GM12878 (cell line): ENCODE data around the gene CANT1. TPM values are rescaled to one million over a fixed set of nuclear protein-coding genes. Genes with fewer than 3 reads are reported as not detected.
A peak's percentile ranks its signal among the peaks of the same experiment; 100 is the strongest.

Experiments used
- ATAC-seq: fragments of 200-7000 bp; cut with Tn5 transposase; 3 replicates; pipeline ENCODE4 v1.9.1; 2020; ENCODE audit warnings: mild to moderate bottlenecking, moderate library complexity
- BruUV-seq: library from RNA; stranded (reverse); fragments of 400-500 nt; replicated peaks from 2 replicates; lab custom pipeline; 2021; lab: Mats Ljungman, UMichigan
- CTCF ChIA-PET: fragments of 300-600 bp; sonication (Branson Sonifier 250); formaldehyde crosslinking; extraction: SDS; loops from one replicate; lab custom pipeline; 2021; ENCODE audit warnings: inconsistent platforms; lab: Yijun Ruan, JAX
- POLR2A ChIA-PET: fragments of 350-600 bp; formaldehyde crosslinking; extraction: SDS; loops from one replicate; lab custom pipeline; 2021; ENCODE audit warnings: inconsistent platforms; lab: Charles Lee
- RAD21 ChIA-PET: fragments of 300-600 bp; sonication (Branson Sonifier 250); formaldehyde crosslinking; loops from one replicate; lab custom pipeline; 2023; ENCODE audit warnings: antibody characterized with exemption; ENCODE audit not compliant: unreplicated experiment; lab: Charles Lee
- SMC1A ChIA-PET: fragments of 300-600 bp; sonication (Branson Sonifier 250); formaldehyde crosslinking; loops from one replicate; lab custom pipeline; 2023; ENCODE audit not compliant: unreplicated experiment, uncharacterized antibody; lab: Charles Lee
- DNase-seq: peaks from one replicate; pipeline ENCODE4 v3.0.0-alpha.2; 2011; ENCODE audit warnings: low read depth, low spot score
- FAIRE-seq: peaks from 3 replicates; lab custom pipeline; 2011; peaks lifted over from hg19 to GRCh38; lab: Jason Lieb, UNC
- H2AFZ ChIP-seq: 2 replicates; pipeline ENCODE4 v1.6.0; 2011; ENCODE audit warnings: low read depth, low read length, control low read depth; ENCODE audit not compliant: control insufficient read depth
- H3K27ac ChIP-seq: 2 replicates; pipeline ENCODE4 v1.5.1; 2011; ENCODE audit warnings: control low read depth; ENCODE audit not compliant: control insufficient read depth, insufficient read depth
- H3K27me3 ChIP-seq, 2 experiments: replicated peaks in 1 of 2; 2 replicates each; pipeline versions ENCODE4 v1.6.0 to v1.6.1; 2011; ENCODE audit warnings: low read length in 1 of 2; ENCODE audit not compliant: control insufficient read depth in 2 of 2, insufficient read depth in 2 of 2
- H3K36me3 ChIP-seq, 2 experiments: 2 replicates each; pipeline ENCODE4 v1.5.1; 2011; ENCODE audit warnings: low read length in 1 of 2; ENCODE audit not compliant: control insufficient read depth in 2 of 2, insufficient read depth in 2 of 2
- H3K4me1 ChIP-seq: 2 replicates; pipeline ENCODE4 v1.6.1; 2011; ENCODE audit warnings: mild to moderate bottlenecking, low read length, moderate library complexity, mixed read lengths; ENCODE audit not compliant: control insufficient read depth, insufficient read depth
- H3K4me2 ChIP-seq: 2 replicates; pipeline ENCODE4 v1.6.0; 2011; ENCODE audit warnings: control low read depth; ENCODE audit not compliant: control insufficient read depth, insufficient read depth
- H3K4me3 ChIP-seq: fragments of 200-600 bp; sonication (generic); 2 replicates; pipeline ENCODE4 v1.5.1; 2016
- H3K79me2 ChIP-seq: 2 replicates; pipeline ENCODE4 v1.6.0; 2011; ENCODE audit warnings: low read length; ENCODE audit not compliant: control insufficient read depth, insufficient read depth
- H3K9ac ChIP-seq: 2 replicates; pipeline ENCODE4 v1.8.0; 2011; ENCODE audit warnings: low read length, control low read depth, mixed read lengths; ENCODE audit not compliant: control insufficient read depth, insufficient read depth
- H3K9me3 ChIP-seq: replicated peaks from 3 replicates; pipeline ENCODE4 v1.5.1; 2011; ENCODE audit warnings: mild to moderate bottlenecking, low read length; ENCODE audit not compliant: control insufficient read depth, insufficient read depth
- H4K20me1 ChIP-seq: 2 replicates; pipeline ENCODE4 v1.6.0; 2011; ENCODE audit not compliant: control insufficient read depth, insufficient read depth
- LARP7 ChIP-seq: fragments of 450-650 bp; IDR thresholded peaks from 2 replicates; pipeline ENCODE4 v1.6.1; 2017; ENCODE audit warnings: mild to moderate bottlenecking
- MEF2A ChIP-seq: IDR thresholded peaks from 2 replicates; pipeline ENCODE4 v1.6.1; 2011; ENCODE audit warnings: low read depth, mild to moderate bottlenecking, low read length, moderate library complexity; ENCODE audit not compliant: insufficient read depth
- POLR2AphosphoS5 ChIP-seq: IDR thresholded peaks from 2 replicates; pipeline ENCODE4 v1.6.1; 2011; ENCODE audit warnings: mild to moderate bottlenecking, low read length, inconsistent platforms
- SMAD1 ChIP-seq: fragments of 450-650 bp; IDR thresholded peaks from 2 replicates; pipeline ENCODE4 v1.6.1; 2018; ENCODE audit warnings: mild to moderate bottlenecking, low read depth; ENCODE audit not compliant: partially characterized antibody
- TAF1 ChIP-seq: IDR thresholded peaks from 2 replicates; pipeline ENCODE4 v1.6.1; 2011; ENCODE audit warnings: mild to moderate bottlenecking, low read depth, low read length, borderline replicate concordance
- WGBS: methylation state at CpG from one replicate; pipeline ENCODE4 v1.1.6; 2016; ENCODE audit warnings: low lambda C conversion rate; ENCODE audit not compliant: insufficient replicate concordance, insufficient coverage; ENCODE audit errors: missing lambda C conversion rate; 5-methylcytosine and 5-hydroxymethylcytosine counted together
- in situ Hi-C: fragments of 300-500 bp; cut with MboI; formaldehyde crosslinking; loops from 9 replicates; pipeline ENCODE4 v1.14.3; 2018; ENCODE audit warnings: mixed read lengths
- intact Hi-C: fragments of 100-400 bp; cut with micrococcal nuclease; formaldehyde crosslinking; loops from one replicate; pipeline ENCODE4 v1.14.2; 2022; ENCODE audit not compliant: unreplicated experiment
- polyA plus RNA-seq, 11 experiments: library from polyadenylated mRNA; depleted of rRNA in 4 of 11; unstranded in 6 of 11; stranded (reverse) in 5 of 11; fragments of >200 nt; fragmentation: Nextera tagmentation in 4 of 11; fragmentation: Illumina TruSeq in 1 of 11; extraction: Ambion mirVana in 4 of 11; extraction: Trizol in 1 of 11; gene quantifications; 1 replicate in 1 of 11; 2 replicates in 10 of 11; pipeline versions ENCODE4 v1.2.1 to v1.2.3, GENCODE V29; 2011 to 2016; ENCODE audit warnings: inconsistent platforms in 2 of 11, missing spikeins in 2 of 11, low read depth in 1 of 11
- total RNA-seq, 4 experiments: library from RNA; depleted of rRNA in 3 of 4; stranded (reverse); fragments of >200 nt in 3 of 4; fragmentation: Illumina TruSeq in 1 of 4; extraction: Trizol in 1 of 4; gene quantifications; 2 replicates each; pipeline versions ENCODE4 v1.2.1 to v1.2.3, GENCODE V29; 2013 to 2021
- TF ChIP-seq, protein P1 (sequence below): IDR thresholded peaks from 2 replicates; pipeline ENCODE4 v1.6.1; 2012; ENCODE audit warnings: mild to moderate bottlenecking, low read depth, low read length
- TF ChIP-seq, protein P2 (sequence below): fragments of 450-650 bp; formaldehyde crosslinking; IDR thresholded peaks from 2 replicates; pipeline ENCODE4 v1.4.0; 2020; ENCODE audit warnings: mild to moderate bottlenecking, moderate library complexity

Gene CANT1
- total and polyA plus RNA-seq, 10 of the 15 experiments (the other 5 are each of a cell fraction or from before 2014, with no cell fraction given) = 2.2 to 59.2 (median 20.2) TPM

DNA sequence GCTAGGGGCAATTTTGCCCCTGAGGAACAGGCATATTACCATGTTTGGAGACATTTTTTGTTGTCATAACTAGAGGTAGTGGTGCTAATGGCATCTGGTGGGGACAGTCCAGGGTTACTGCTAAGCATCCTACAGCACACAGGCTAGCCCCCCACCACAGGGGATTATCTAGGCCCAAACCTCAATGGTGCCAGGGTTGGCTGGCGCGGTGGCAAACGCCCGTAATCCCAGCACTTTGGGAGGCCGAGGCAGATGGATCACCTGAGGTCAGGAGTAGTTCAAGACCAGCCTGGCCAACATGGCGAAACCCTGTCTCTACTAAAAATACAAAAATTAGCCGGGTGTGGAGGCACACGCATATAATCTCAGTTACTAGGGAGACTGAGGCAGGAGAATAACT, 29.6 kb upstream of the CANT1 start:
- Histone ChIP-seq H3K4me3 (no peak overlapping the region), H2AFZ (no peak overlapping the region), H3K36me3 (no peaks in the 10 kb centered on the region), H3K27me3 (no peaks in the 10 kb centered on the region), H4K20me1 (no peaks in the 10 kb centered on the region; the same call in 1 of the 2 replicates), H3K79me2 (no peaks in the 10 kb centered on the region), H3K9me3 (no peaks in the 10 kb centered on the region), H3K4me2 (peak overlapping the region; percentile 22; the same call in 1 of the 2 replicates), H3K4me1 (peaks cover 10% of the 10 kb centered on the region), H3K27ac (no peak overlapping the region), H3K9ac (no peak overlapping the region)
- no peak for TF ChIP-seq POLR2AphosphoS5
- TF ChIP-seq MEF2A = no peak
- no peak for TF ChIP-seq TAF1
- TF ChIP-seq, protein P1, sequence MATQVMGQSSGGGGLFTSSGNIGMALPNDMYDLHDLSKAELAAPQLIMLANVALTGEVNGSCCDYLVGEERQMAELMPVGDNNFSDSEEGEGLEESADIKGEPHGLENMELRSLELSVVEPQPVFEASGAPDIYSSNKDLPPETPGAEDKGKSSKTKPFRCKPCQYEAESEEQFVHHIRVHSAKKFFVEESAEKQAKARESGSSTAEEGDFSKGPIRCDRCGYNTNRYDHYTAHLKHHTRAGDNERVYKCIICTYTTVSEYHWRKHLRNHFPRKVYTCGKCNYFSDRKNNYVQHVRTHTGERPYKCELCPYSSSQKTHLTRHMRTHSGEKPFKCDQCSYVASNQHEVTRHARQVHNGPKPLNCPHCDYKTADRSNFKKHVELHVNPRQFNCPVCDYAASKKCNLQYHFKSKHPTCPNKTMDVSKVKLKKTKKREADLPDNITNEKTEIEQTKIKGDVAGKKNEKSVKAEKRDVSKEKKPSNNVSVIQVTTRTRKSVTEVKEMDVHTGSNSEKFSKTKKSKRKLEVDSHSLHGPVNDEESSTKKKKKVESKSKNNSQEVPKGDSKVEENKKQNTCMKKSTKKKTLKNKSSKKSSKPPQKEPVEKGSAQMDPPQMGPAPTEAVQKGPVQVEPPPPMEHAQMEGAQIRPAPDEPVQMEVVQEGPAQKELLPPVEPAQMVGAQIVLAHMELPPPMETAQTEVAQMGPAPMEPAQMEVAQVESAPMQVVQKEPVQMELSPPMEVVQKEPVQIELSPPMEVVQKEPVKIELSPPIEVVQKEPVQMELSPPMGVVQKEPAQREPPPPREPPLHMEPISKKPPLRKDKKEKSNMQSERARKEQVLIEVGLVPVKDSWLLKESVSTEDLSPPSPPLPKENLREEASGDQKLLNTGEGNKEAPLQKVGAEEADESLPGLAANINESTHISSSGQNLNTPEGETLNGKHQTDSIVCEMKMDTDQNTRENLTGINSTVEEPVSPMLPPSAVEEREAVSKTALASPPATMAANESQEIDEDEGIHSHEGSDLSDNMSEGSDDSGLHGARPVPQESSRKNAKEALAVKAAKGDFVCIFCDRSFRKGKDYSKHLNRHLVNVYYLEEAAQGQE = no peak
- no peak for TF ChIP-seq LARP7
- TF ChIP-seq, protein P2, sequence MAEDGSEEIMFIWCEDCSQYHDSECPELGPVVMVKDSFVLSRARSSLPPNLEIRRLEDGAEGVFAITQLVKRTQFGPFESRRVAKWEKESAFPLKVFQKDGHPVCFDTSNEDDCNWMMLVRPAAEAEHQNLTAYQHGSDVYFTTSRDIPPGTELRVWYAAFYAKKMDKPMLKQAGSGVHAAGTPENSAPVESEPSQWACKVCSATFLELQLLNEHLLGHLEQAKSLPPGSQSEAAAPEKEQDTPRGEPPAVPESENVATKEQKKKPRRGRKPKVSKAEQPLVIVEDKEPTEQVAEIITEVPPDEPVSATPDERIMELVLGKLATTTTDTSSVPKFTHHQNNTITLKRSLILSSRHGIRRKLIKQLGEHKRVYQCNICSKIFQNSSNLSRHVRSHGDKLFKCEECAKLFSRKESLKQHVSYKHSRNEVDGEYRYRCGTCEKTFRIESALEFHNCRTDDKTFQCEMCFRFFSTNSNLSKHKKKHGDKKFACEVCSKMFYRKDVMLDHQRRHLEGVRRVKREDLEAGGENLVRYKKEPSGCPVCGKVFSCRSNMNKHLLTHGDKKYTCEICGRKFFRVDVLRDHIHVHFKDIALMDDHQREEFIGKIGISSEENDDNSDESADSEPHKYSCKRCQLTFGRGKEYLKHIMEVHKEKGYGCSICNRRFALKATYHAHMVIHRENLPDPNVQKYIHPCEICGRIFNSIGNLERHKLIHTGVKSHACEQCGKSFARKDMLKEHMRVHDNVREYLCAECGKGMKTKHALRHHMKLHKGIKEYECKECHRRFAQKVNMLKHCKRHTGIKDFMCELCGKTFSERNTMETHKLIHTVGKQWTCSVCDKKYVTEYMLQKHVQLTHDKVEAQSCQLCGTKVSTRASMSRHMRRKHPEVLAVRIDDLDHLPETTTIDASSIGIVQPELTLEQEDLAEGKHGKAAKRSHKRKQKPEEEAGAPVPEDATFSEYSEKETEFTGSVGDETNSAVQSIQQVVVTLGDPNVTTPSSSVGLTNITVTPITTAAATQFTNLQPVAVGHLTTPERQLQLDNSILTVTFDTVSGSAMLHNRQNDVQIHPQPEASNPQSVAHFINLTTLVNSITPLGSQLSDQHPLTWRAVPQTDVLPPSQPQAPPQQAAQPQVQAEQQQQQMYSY (CRISPR knock-in tag) = no peak
- no peak for TF ChIP-seq SMAD1
- ChIA-PET RAD21 (no interaction called here), SMC1A (interaction anchor here (3.3 kb wide), 1 partner anchor 13 kb away, joined by 10 read pairs; no protein-coding TSS in a partner anchor), POLR2A (no interaction called here), CTCF (interaction anchor here (0.6 kb wide), 1 partner anchor 685 kb away, joined by 3 read pairs; no protein-coding TSS in a partner anchor)
- ATAC-seq = no peak; the same call in 2 of the 3 replicates
- FAIRE-seq = no peak
- in situ Hi-C loops (no loop called here), intact Hi-C loops (no loop called here)
- WGBS = 82% methylated on average over 8 of the region's 8 CpGs
- BruUV-seq = no TSS peak
- no peak for DNase-seq
